Anterior cingulate cortex (tissue), 58 donors: ENCODE measurements around the gene TAF4.
A peak's percentile ranks its signal among the peaks of the same experiment; 100 is the strongest.

ENCODE experiments used
- DNase-seq, 58 donors: peaks; one replicate each; lab custom pipeline; 2025; lab: John Stamatoyannopoulos, UW

The TAF4 gene

GRCh38 chr20:62047666-62048345, 17.9 kb downstream of the TAF4 start:
- DNase-seq, result no peak

GRCh38 chr20:62046431-62046830, 19.2 kb downstream of the TAF4 start:
- DNase-seq, result no peak

- no peak for DNase-seq
These were observed 20.0 kb downstream of the TAF4 start for GRCh38 chr20:62045529-62046285.

- no peak for DNase-seq
These were observed 20.6 kb downstream of the TAF4 start for GRCh38 chr20:62045118-62045517.

GRCh38 chr20:62044631-62045030, 21.1 kb downstream of the TAF4 start:
- DNase-seq, result no peak

- DNase-seq, result no peak
These were observed 22.4 kb downstream of the TAF4 start for GRCh38 chr20:62043131-62043914.

- no peak for DNase-seq
These were observed 23.5 kb downstream of the TAF4 start for GRCh38 chr20:62042025-62042820.

- DNase-seq, result no peak
These were observed 24.7 kb downstream of the TAF4 start for GRCh38 chr20:62040933-62041332.

- DNase-seq, result peak in 2 of 58 donors; percentile 4 to 19
These were observed 25.2 kb downstream of the TAF4 start for GRCh38 chr20:62040381-62040922.

GRCh38 chr20:62039738-62040137, 25.9 kb downstream of the TAF4 start:
- DNase-seq, result no peak

- no peak for DNase-seq
These were observed 32.9 kb downstream of the TAF4 start for GRCh38 chr20:62032609-62033368.

GRCh38 chr20:62031462-62032092, 34.1 kb downstream of the TAF4 start:
- no peak for DNase-seq

GRCh38 chr20:62030834-62031434, 34.7 kb downstream of the TAF4 start:
- no peak for DNase-seq

- DNase-seq, result no peak
These were observed 35.3 kb downstream of the TAF4 start for GRCh38 chr20:62030357-62030756.

- DNase-seq, result no peak
These were observed 35.7 kb downstream of the TAF4 start for GRCh38 chr20:62029949-62030348.

GRCh38 chr20:62029296-62029695, 36.4 kb downstream of the TAF4 start:
- no peak for DNase-seq

- no peak for DNase-seq
These were observed 37.3 kb downstream of the TAF4 start for GRCh38 chr20:62028384-62028783.

- no peak for DNase-seq
These were observed 37.9 kb downstream of the TAF4 start for GRCh38 chr20:62027698-62028321.
